MCF 10A (cell line): ENCODE results near the gene ELMO2. TPM values are rescaled to one million over a fixed set of nuclear protein-coding genes. Genes with fewer than 3 reads are reported as not detected.

Source experiments
- BruUV-seq: library from RNA; stranded (reverse); fragments of 400-500 nt; replicated peaks from 2 replicates; lab custom pipeline; 2021; lab: Mats Ljungman, UMichigan
- CTCF ChIA-PET: fragments of 300-600 bp; sonication (Branson Sonifier 250); formaldehyde crosslinking; extraction: SDS; loops from one replicate; lab custom pipeline; 2021; ENCODE audit warnings: antibody characterized with exemption, inconsistent platforms; lab: Yijun Ruan, JAX
- POLR2A ChIA-PET: fragments of 300-600, 350-650 bp; sonication (Branson Sonifier 250); formaldehyde crosslinking; extraction: SDS; loops from one replicate; lab custom pipeline; 2020; ENCODE audit warnings: antibody characterized with exemption, inconsistent platforms; lab: Yijun Ruan, JAX
- DNase-seq: peaks from one replicate; pipeline ENCODE4 v3.0.0-alpha.2; 2018; ENCODE audit not compliant: unreplicated experiment
- H3K27ac Mint-ChIP-seq: one replicate; pipeline ENCODE4 v1.8.0; 2022; ENCODE audit warnings: mild to moderate bottlenecking, low read depth, mixed read lengths; ENCODE audit not compliant: unreplicated experiment
- H3K27me3 Mint-ChIP-seq: one replicate; pipeline ENCODE4 v1.8.0; 2022; ENCODE audit warnings: mixed read lengths; ENCODE audit not compliant: insufficient read depth, unreplicated experiment
- H3K36me3 Mint-ChIP-seq: one replicate; pipeline ENCODE4 v1.8.0; 2022; ENCODE audit warnings: mild to moderate bottlenecking, moderate library complexity, mixed read lengths; ENCODE audit not compliant: insufficient read depth, unreplicated experiment
- H3K4me1 Mint-ChIP-seq: one replicate; pipeline ENCODE4 v1.8.0; 2022; ENCODE audit warnings: mixed read lengths; ENCODE audit not compliant: insufficient read depth, unreplicated experiment
- H3K4me3 Mint-ChIP-seq: one replicate; pipeline ENCODE4 v1.8.0; 2022; ENCODE audit warnings: mild to moderate bottlenecking, moderate library complexity, mixed read lengths; ENCODE audit not compliant: unreplicated experiment
- H3K9me3 Mint-ChIP-seq: one replicate; pipeline ENCODE4 v1.8.0; 2022; ENCODE audit warnings: mixed read lengths; ENCODE audit not compliant: unreplicated experiment
- CTCF ChIP-seq: fragments of 200-600 bp; IDR thresholded peaks from one replicate; pipeline ENCODE4 v1.8.0; 2022; ENCODE audit warnings: antibody characterized with exemption, mild to moderate bottlenecking; ENCODE audit not compliant: unreplicated experiment
- intact Hi-C: fragments of 100-400 bp; cut with micrococcal nuclease; formaldehyde crosslinking; loops from 2 replicates; pipeline ENCODE4 v1.14.1; 2022
- total RNA-seq: library from RNA; stranded (reverse); gene quantifications from 2 replicates; pipeline ENCODE4 v1.2.3, GENCODE V29; 2022

Gene ELMO2
- total RNA-seq, 1 experiment from 2014 or later: 21.1 TPM

GRCh38 chr20:46408281-46408731 lies 1.9 kb upstream of the ELMO2 start:
- CTCF ChIA-PET: interaction anchor here (0.7 to 1.8 kb wide), 9 partner anchors 10 to 421 kb away, joined by 3 to 8 read pairs (median 4); no protein-coding TSS in a partner anchor
- H3K9me3 Mint-ChIP-seq: no peaks in the 10 kb centered on the region
- no TSS peak for BruUV-seq
- POLR2A ChIA-PET: interaction anchor here (0.6 to 3.2 kb wide), 8 partner anchors 10 to 280 kb away, joined by 3 to 56 read pairs (median 4); no protein-coding TSS in a partner anchor
- H3K27me3 Mint-ChIP-seq: peaks cover 7% of the 10 kb centered on the region
- no peak overlapping the region for H3K4me3 Mint-ChIP-seq
- intact Hi-C loops: no loop called here
- H3K36me3 Mint-ChIP-seq: no peaks in the 10 kb centered on the region
- no peak for TF ChIP-seq CTCF
- no peak overlapping the region for H3K27ac Mint-ChIP-seq
- peak; percentile 42 for DNase-seq
- H3K4me1 Mint-ChIP-seq: peaks cover 24% of the 10 kb centered on the region

GRCh38 chr20:46407671-46407996 lies 1.2 kb upstream of the ELMO2 start:
- BruUV-seq: no TSS peak
- Mint-ChIP-seq H3K27ac (no peak overlapping the region), H3K36me3 (no peaks in the 10 kb centered on the region), H3K9me3 (no peaks in the 10 kb centered on the region), H3K4me1 (peaks cover 24% of the 10 kb centered on the region), H3K4me3 (peak overlapping the region; percentile 90), H3K27me3 (peaks cover under 1% of the 10 kb centered on the region)
- POLR2A ChIA-PET: interaction anchor here (0.6 to 3.2 kb wide), 11 partner anchors 11 to 616 kb away, joined by 3 to 56 read pairs (median 3); partner anchors contain the start of genes DNTTIP1, WFDC3 and ZSWIM1
- TF ChIP-seq CTCF: no peak
- intact Hi-C loops: no loop called here
- CTCF ChIA-PET: interaction anchor here (1.0 to 2.0 kb wide), 9 partner anchors 9 to 420 kb away, joined by 4 to 8 read pairs (median 4); no protein-coding TSS in a partner anchor
- DNase-seq: no peak

GRCh38 chr20:46406986-46407670 lies 713 bp upstream of the ELMO2 start:
- H3K27ac Mint-ChIP-seq: peak overlapping the region; percentile 67
- DNase-seq: peak; percentile 62
- ChIA-PET POLR2A (interaction anchor here (0.6 to 3.2 kb wide), 15 partner anchors 15 to 1115 kb away, joined by 3 to 56 read pairs (median 4); partner anchors contain the start of genes DNTTIP1, WFDC3 and ZSWIM1), CTCF (interaction anchor here (0.5 to 2.0 kb wide), 15 partner anchors 10 to 420 kb away, joined by 3 to 7 read pairs (median 4); no protein-coding TSS in a partner anchor)
- H3K4me3 Mint-ChIP-seq: peak overlapping the region; percentile 90
- no peaks in the 10 kb centered on the region for H3K27me3 Mint-ChIP-seq
- no TSS peak for BruUV-seq
- H3K9me3 Mint-ChIP-seq: no peaks in the 10 kb centered on the region
- no peaks in the 10 kb centered on the region for H3K36me3 Mint-ChIP-seq
- no peak for TF ChIP-seq CTCF
- peaks cover 24% of the 10 kb centered on the region for H3K4me1 Mint-ChIP-seq
- intact Hi-C loops: no loop called here

GRCh38 chr20:46402331-46402811 lies 4.0 kb downstream of the ELMO2 start:
- peaks cover 29% of the 10 kb centered on the region for H3K4me1 Mint-ChIP-seq
- POLR2A ChIA-PET: interaction anchor here (0.7 to 1.7 kb wide), 3 partner anchors 9 to 38 kb away, joined by 3 to 9 read pairs (median 5); no protein-coding TSS in a partner anchor
- TF ChIP-seq CTCF: no peak
- no peak overlapping the region for H3K27ac Mint-ChIP-seq
- intact Hi-C loops: no loop called here
- no peak overlapping the region for H3K4me3 Mint-ChIP-seq
- H3K36me3 Mint-ChIP-seq: peaks cover 1% of the 10 kb centered on the region
- H3K27me3 Mint-ChIP-seq: no peaks in the 10 kb centered on the region
- no TSS peak for BruUV-seq
- CTCF ChIA-PET: interaction anchor here (0.6 to 1.4 kb wide), 5 partner anchors 9 to 1158 kb away, joined by 3 to 8 read pairs (median 4); no protein-coding TSS in a partner anchor
- no peaks in the 10 kb centered on the region for H3K9me3 Mint-ChIP-seq
- no peak for DNase-seq
